GM19025 (cell line): ENCODE data around the gene SBSN.

Source experiments
- ATAC-seq: cut with Tn5 transposase; IDR thresholded peaks from one replicate; pipeline ENCODE4 v1.9.1; 2021; ENCODE audit warnings: mild to moderate bottlenecking, low read depth, moderate library complexity; ENCODE audit not compliant: unreplicated experiment

SBSN gene

GRCh38 chr19:35555301-35556005 lies 27.3 kb upstream of the SBSN start:
- ATAC-seq = no peak

DNA sequence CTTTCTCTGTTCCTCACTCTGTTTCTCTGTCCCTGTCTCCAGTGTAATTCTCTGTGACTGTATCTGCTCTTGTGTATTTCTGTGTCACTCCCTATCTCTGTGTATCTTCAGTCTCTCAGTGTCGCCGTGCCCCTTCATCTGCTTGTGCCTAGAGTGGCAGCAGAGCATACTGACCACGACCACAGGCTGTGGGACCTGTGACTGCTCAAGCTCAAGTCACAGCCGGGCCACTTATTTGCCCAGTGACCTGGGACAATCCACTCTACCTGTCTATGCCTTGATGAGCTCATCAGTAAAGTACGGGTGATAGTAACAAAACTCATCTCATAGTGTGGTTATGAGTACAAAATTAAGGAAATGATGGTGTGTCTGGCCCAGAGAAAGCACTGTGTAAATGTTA lies 26.0 kb upstream of the SBSN start:
- no peak for ATAC-seq

DNA sequence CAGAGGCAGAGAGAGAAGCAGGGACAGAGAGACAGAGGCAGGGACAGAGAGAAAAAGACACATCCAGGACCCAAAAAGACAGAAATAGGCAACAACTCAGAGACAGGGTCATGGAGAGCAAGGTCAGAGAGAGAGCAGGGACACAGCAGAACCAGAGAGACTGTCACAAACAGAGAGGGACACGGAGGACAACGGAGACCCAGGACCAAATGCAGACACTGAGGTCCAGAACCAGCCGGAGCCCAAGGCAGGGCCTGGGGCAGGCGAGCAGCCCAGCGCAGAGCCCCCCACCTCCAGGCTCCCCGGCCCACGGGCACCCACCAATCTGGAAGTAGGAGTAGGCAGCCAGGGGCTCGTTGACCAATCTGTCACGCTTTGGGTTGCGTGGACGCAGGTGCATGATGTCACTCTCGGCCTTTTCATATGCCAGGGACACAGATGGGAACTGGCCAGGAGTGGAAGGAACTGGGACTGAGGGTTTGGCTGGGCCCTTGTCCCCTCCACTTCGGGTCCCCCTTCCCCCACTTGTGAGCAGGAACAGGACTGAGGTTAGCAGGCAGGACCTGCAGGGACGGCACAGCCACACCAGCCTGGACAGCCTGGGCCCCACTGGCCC lies 25.4 kb upstream of the SBSN start:
- ATAC-seq = no peak

DNA sequence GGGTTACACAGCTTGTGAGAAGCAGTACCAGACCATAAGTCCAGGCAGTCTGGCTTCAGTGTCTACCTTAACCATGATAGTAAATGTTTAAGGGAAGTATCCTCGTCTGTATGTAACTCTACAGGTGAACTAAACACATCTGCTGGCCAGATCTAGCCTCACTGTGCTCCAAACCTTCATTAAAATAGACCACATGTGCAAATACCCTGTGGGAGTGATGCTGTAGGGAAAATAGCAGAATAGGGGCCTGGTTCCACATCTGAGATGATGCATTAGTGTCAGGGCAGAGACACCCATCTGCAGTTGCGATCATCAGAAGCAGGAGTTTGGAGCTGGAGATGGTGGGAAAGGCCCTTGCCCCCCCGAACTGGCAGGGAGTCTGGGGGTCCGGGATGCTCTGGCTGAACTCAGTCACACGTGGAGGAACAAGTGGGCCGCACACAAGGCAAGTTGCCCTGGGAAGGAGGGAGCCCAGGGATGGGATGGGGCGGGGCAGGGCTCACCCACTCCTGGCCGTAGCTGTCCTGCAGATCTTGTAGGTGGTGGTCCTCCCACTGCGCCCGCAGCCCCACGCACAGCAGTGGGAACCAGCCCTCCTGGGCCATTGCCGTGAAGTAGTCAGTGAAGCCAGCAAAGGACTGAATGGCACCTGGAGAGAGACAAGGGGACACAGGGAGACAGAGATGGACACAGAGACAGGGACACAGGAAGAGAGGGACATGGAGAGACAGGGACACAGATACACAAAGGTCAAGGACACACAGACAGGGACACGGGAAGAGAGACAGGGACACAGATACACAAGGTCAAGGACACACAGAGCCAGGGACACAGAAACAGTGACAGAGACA lies 24.6 kb upstream of the SBSN start:
- no peak for ATAC-seq

GRCh38 chr19:35551091-35551810 lies 23.1 kb upstream of the SBSN start:
- ATAC-seq = no peak

- ATAC-seq = no peak
These were observed 21.9 kb upstream of the SBSN start for GRCh38 chr19:35549879-35550523.

- ATAC-seq = no peak
These were observed 21.2 kb upstream of the SBSN start for GRCh38 chr19:35549174-35549788.

GRCh38 chr19:35546532-35546931 lies 18.4 kb upstream of the SBSN start:
- ATAC-seq = no peak

- peak; percentile 39 for ATAC-seq
These were observed 17.8 kb upstream of the SBSN start for GRCh38 chr19:35545855-35546381.

- peak; percentile 81 for ATAC-seq
These were observed 17.1 kb upstream of the SBSN start, which contains the start of gene TMEM147 for GRCh38 chr19:35545001-35545854. TMEM147 (plus strand) TSS chr19:35545626; CDS start chr19:35545740, 114 bp downstream.

DNA sequence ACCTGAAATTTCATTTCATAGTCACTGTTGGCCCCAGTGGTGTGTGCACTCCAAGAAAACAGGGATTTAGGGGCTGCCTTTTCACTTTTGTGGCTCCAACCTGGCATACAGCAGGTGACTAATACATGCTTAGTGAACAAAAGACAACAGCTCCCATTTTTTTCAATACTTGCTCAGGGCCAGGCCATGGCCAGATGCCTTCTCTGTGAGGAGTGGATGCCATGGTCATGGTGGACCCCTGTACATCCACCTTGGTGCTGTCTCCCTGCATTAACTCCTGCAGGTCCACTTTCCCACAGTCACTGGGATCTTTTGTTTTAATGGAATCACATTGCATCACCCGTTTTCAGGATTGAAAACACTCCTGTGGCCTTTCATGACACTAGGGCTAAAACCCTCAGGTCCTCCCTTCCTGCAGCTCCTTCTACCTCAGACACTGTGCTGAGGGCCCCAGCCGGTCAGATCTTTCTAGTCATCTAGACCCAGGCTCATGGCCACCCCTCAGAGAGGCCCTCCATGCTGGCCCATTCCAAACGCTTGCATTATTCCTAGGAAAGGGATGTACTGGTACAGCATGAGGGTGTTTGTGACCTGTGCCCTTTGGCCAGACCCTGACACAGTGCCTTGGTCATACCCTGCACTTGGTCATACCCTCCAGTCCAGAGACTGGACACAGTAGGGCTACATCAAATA lies 16.1 kb upstream of the SBSN start:
- ATAC-seq = no peak

GRCh38 chr19:35543280-35544109 lies 15.4 kb upstream of the SBSN start:
- no peak for ATAC-seq

- ATAC-seq = no peak
These were observed 14.1 kb upstream of the SBSN start for GRCh38 chr19:35542209-35542608.

DNA sequence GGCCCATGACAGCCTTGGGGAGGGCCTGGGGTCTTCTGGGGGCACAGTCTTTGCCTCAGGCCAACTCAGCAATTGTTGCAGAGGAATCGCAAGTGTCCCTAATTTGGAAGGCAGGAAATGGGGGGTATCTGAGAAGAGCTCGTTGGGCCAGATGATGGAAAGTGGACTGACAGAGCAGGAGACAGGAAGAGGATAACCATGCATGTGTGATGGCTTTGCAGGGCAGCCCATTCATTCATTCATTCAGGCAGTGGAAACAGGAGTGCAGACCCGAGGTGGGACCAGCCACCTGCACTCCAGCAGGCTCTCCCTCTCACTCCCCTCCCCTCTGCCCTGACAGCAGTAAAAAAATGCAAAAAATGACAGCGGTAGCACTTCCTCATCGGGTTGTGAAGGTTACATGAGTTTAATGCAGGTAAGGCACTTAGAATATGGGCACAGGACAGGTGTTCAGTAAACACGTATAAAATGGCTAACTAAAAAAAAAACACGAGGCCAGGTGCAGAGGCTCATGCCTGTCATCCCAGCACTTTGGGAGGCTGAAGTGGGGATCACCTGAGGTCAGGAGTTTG lies 12.3 kb upstream of the SBSN start:
- ATAC-seq = no peak

DNA sequence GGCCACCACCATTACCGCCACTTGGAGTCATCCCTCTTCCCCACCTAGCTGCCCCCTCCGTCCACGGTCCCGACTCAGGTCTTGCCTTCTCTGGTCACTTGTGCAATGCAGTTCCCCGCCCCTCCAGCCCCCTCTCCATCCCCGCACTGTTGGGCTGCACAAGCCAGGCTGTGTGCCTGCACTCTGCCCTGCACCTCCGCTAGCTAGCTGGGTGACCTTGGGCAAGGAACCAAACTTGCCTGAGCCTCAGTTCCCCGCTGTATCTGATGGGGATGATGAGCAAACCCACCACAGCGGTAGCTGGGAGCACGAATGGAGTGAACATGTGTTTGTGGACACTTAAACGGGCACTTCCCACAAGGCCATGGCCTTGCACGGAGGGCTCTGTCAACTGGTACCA lies 11.7 kb upstream of the SBSN start:
- ATAC-seq = no peak

DNA sequence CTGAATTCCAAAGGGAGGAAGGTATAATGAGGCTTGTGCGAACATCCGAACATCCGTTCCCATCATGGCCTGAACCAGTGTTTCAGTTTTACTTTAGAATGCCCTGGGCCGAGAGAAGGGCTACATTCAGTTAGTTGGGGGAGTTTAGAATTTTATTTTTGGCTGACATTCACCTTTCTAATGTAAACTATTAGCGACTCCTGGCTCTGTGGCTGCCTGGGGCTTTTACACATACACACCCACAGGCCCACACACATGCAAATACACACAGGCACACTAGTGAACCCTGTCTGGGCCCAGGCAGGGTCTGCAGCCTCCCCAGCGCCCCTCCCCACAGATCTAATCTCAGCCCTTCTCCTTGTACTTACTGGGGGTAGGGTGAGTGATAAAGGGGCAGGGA lies 11.2 kb upstream of the SBSN start:
- no peak for ATAC-seq
